ENCODE results near the gene HID1.

Gene HID1

DNA sequence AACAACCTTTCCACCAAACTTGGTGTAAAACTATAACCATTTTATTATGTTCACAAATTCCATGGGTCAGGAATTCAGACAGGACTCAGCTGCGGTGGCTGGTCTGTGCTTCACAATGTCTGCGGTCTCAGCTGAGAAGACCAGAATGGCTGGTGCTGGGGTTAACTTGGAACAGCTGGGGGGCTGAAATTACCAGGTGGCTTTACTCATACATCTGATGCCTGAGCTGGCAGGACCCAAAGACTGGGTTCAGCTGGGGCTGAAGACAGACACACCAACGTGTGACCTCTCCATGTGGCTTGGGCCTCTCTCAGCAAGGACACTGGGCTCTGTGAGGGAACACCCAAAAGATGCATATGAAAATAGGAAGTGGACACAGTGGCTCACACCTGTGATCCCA is 5.7 kb upstream of the HID1 start:
- H3K27me3 ChIP-seq (ENCODE audit: insufficient read depth, poor library complexity, severe bottlenecking) = peaks cover 10% of the 10 kb centered on the region
- H3K4me1 ChIP-seq (ENCODE audit: insufficient read depth, poor library complexity, severe bottlenecking) = peaks cover 6% of the 10 kb centered on the region
- H3K9me3 ChIP-seq (ENCODE audit: severe bottlenecking) = no peaks in the 10 kb centered on the region
- DNase-seq (ENCODE audit: low spot score) = no peak
- H3K27ac ChIP-seq (ENCODE audit: poor library complexity, severe bottlenecking) = no peak overlapping the region
- no peak overlapping the region for H3K4me3 ChIP-seq (ENCODE audit: severe bottlenecking)
- H3K36me3 ChIP-seq (ENCODE audit: low read depth) = no peaks in the 10 kb centered on the region
- no peak for ATAC-seq (ENCODE audit: low read depth)
- TF ChIP-seq CTCF (IDR thresholded peaks at IDR 0.05; ENCODE audit: poor library complexity, severe bottlenecking) = no peak

- ATAC-seq (ENCODE audit: low read depth) (no peak), DNase-seq (ENCODE audit: low spot score) (no peak)
- Histone ChIP-seq H3K9me3 (ENCODE audit: severe bottlenecking) (no peaks in the 10 kb centered on the region), H3K4me3 (ENCODE audit: severe bottlenecking) (no peak overlapping the region), H3K36me3 (ENCODE audit: low read depth) (no peaks in the 10 kb centered on the region), H3K27ac (ENCODE audit: poor library complexity, severe bottlenecking) (no peak overlapping the region), H3K27me3 (ENCODE audit: insufficient read depth, poor library complexity, severe bottlenecking) (peaks cover 14% of the 10 kb centered on the region), H3K4me1 (ENCODE audit: insufficient read depth, poor library complexity, severe bottlenecking) (peaks cover 6% of the 10 kb centered on the region)
- TF ChIP-seq CTCF (IDR thresholded peaks at IDR 0.05; ENCODE audit: poor library complexity, severe bottlenecking) = no peak
These were observed 5.2 kb upstream of the HID1 start for GRCh38 chr17:74977802-74978201.

- no peak overlapping the region for H3K4me3 ChIP-seq (ENCODE audit: severe bottlenecking)
- H3K27me3 ChIP-seq (ENCODE audit: insufficient read depth, poor library complexity, severe bottlenecking) = peaks cover 16% of the 10 kb centered on the region
- no peak for DNase-seq (ENCODE audit: low spot score)
- peaks cover 3% of the 10 kb centered on the region for H3K4me1 ChIP-seq (ENCODE audit: insufficient read depth, poor library complexity, severe bottlenecking)
- H3K36me3 ChIP-seq (ENCODE audit: low read depth) = no peaks in the 10 kb centered on the region
- H3K27ac ChIP-seq (ENCODE audit: poor library complexity, severe bottlenecking) = no peak overlapping the region
- H3K9me3 ChIP-seq (ENCODE audit: severe bottlenecking) = no peaks in the 10 kb centered on the region
- no peak for ATAC-seq (ENCODE audit: low read depth)
- no peak for TF ChIP-seq CTCF (IDR thresholded peaks at IDR 0.05; ENCODE audit: poor library complexity, severe bottlenecking)
These were observed 3.4 kb upstream of the HID1 start for GRCh38 chr17:74975943-74976342.

DNA sequence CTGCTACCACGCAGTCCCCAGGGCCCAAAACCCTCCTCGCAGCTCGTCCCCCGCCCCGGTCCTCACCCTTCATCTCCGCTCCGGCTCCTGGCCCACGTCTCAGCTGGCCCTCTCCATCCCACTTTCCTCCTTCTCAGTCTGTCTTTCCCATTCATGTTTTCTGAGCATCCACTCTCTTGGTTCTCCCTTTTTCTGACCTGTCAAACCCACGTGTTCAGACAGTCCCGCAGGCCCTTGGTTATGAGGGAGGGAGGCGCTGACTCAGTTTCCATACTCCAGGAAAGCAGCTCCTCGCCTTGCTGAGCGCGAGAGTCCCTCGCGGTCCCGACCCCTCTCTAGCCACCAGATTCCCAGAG is 392 bp upstream of the HID1 start:
- no peak for DNase-seq (ENCODE audit: low spot score)
- no peak for TF ChIP-seq CTCF (IDR thresholded peaks at IDR 0.05; ENCODE audit: poor library complexity, severe bottlenecking)
- H3K27ac ChIP-seq (ENCODE audit: poor library complexity, severe bottlenecking) = no peak overlapping the region
- peak overlapping the region; percentile 48 for H3K4me3 ChIP-seq (ENCODE audit: severe bottlenecking)
- no peaks in the 10 kb centered on the region for H3K9me3 ChIP-seq (ENCODE audit: severe bottlenecking)
- peaks cover 3% of the 10 kb centered on the region for H3K4me1 ChIP-seq (ENCODE audit: insufficient read depth, poor library complexity, severe bottlenecking)
- H3K27me3 ChIP-seq (ENCODE audit: insufficient read depth, poor library complexity, severe bottlenecking) = peaks cover 16% of the 10 kb centered on the region
- ATAC-seq (ENCODE audit: low read depth) = peak; percentile 9; the same call in 2 of the 3 replicates
- H3K36me3 ChIP-seq (ENCODE audit: low read depth) = no peaks in the 10 kb centered on the region

- Histone ChIP-seq H3K4me1 (ENCODE audit: insufficient read depth, poor library complexity, severe bottlenecking) (peaks cover 3% of the 10 kb centered on the region), H3K27ac (ENCODE audit: poor library complexity, severe bottlenecking) (no peak overlapping the region), H3K27me3 (ENCODE audit: insufficient read depth, poor library complexity, severe bottlenecking) (peaks cover 16% of the 10 kb centered on the region), H3K4me3 (ENCODE audit: severe bottlenecking) (peak overlapping the region; percentile 48), H3K36me3 (ENCODE audit: low read depth) (no peaks in the 10 kb centered on the region), H3K9me3 (ENCODE audit: severe bottlenecking) (no peaks in the 10 kb centered on the region)
- ATAC-seq (ENCODE audit: low read depth) (peak; percentile 18; the same call in 2 of the 3 replicates), DNase-seq (ENCODE audit: low spot score) (no peak)
- no peak for TF ChIP-seq CTCF (IDR thresholded peaks at IDR 0.05; ENCODE audit: poor library complexity, severe bottlenecking)
These were observed 785 bp downstream of the HID1 start for GRCh38 chr17:74971842-74972106.

Data from RWPE2 (cell line).